ENCODE results near the gene PRKAG2.

- TF ChIP-seq CTCF (IDR thresholded peaks at IDR 0.05 in 8 of 11, conservative IDR thresholded peaks at IDR 0.05 in 3 of 11) (no peak), POLR2A (IDR thresholded peaks at IDR 0.05) (no peak), POLR2AphosphoS5 (IDR thresholded peaks at IDR 0.05) (no peak)
Measured at GRCh38 chr7:151621961-151622360, 255.0 kb downstream of the PRKAG2 start.
